ENCODE data around the gene UPK1A.

The UPK1A gene

GRCh38 chr19:35666251-35666913 lies at the start of gene UPK1A:
TSS of gene UPK1A (plus strand) at chr19:35666517. CDS start at chr19:35666813, 296 bp downstream.
- DNase-seq, result no peak

GRCh38 chr19:35618857-35619256 lies 47.5 kb upstream of the UPK1A start:
- no peak for DNase-seq

- DNase-seq, result no peak
Observed at GRCh38 chr19:35619290-35619923, 46.9 kb upstream of the UPK1A start.

- DNase-seq, result no peak
Observed at GRCh38 chr19:35620001-35620400, 46.3 kb upstream of the UPK1A start.

- DNase-seq, result no peak
Observed at GRCh38 chr19:35621708-35622107, 44.6 kb upstream of the UPK1A start.

GRCh38 chr19:35622750-35623149 lies 43.6 kb upstream of the UPK1A start:
- DNase-seq, result no peak

- DNase-seq, result no peak
Observed at GRCh38 chr19:35623327-35624010, 42.8 kb upstream of the UPK1A start.

- DNase-seq, result no peak
Observed at GRCh38 chr19:35628264-35628564, 38.1 kb upstream of the UPK1A start.

- DNase-seq, result peak; percentile 95
Observed at GRCh38 chr19:35628565-35629331, 37.6 kb upstream of the UPK1A start, which contains the start of gene RBM42. TSS of gene RBM42 (plus strand) at chr19:35629036. CDS start at chr19:35629154, 118 bp downstream.

GRCh38 chr19:35629332-35629633 lies 37.0 kb upstream of the UPK1A start:
- no peak for DNase-seq

- DNase-seq, result no peak
Observed at GRCh38 chr19:35633727-35634440, 32.4 kb upstream of the UPK1A start.

- no peak for DNase-seq
Observed at GRCh38 chr19:35636651-35637050, 29.7 kb upstream of the UPK1A start.

GRCh38 chr19:35637165-35637564 lies 29.2 kb upstream of the UPK1A start:
- DNase-seq, result no peak

- DNase-seq, result no peak
Observed at GRCh38 chr19:35639321-35639639, 27.0 kb upstream of the UPK1A start.

GRCh38 chr19:35639863-35640262 lies 26.5 kb upstream of the UPK1A start:
- DNase-seq, result no peak

- DNase-seq, result peak; percentile 40
Observed at GRCh38 chr19:35641515-35642151, 24.7 kb upstream of the UPK1A start, which contains the start of gene ETV2. TSS of gene ETV2 (plus strand) at chr19:35641745. CDS start at chr19:35642461, 716 bp downstream.

- DNase-seq, result no peak
Observed at GRCh38 chr19:35642312-35642711, 24.0 kb upstream of the UPK1A start.

- DNase-seq, result no peak
Observed at GRCh38 chr19:35642798-35643254, 23.5 kb upstream of the UPK1A start.

- DNase-seq, result peak; percentile 87
Observed at GRCh38 chr19:35643255-35644205, 22.8 kb upstream of the UPK1A start.

GRCh38 chr19:35644206-35644986 lies 21.9 kb upstream of the UPK1A start:
- peak; percentile 98 for DNase-seq

All from CD4-positive, alpha-beta T cell treated with Interleukin-17A for 4 hours (primary cell).